HG03159 (cell line): ENCODE data around the gene FGGY.
"Not testable (repeated sequence)": the region's sequence is repeated elsewhere in the genome, so short reads cannot be mapped to it uniquely, and the experiment has no call there.

Experiments
- ATAC-seq: cut with Tn5 transposase; IDR thresholded peaks from one replicate; pipeline ENCODE4 v1.9.1; 2021; ENCODE audit warnings: mild to moderate bottlenecking, moderate library complexity; ENCODE audit not compliant: unreplicated experiment

FGGY gene

DNA sequence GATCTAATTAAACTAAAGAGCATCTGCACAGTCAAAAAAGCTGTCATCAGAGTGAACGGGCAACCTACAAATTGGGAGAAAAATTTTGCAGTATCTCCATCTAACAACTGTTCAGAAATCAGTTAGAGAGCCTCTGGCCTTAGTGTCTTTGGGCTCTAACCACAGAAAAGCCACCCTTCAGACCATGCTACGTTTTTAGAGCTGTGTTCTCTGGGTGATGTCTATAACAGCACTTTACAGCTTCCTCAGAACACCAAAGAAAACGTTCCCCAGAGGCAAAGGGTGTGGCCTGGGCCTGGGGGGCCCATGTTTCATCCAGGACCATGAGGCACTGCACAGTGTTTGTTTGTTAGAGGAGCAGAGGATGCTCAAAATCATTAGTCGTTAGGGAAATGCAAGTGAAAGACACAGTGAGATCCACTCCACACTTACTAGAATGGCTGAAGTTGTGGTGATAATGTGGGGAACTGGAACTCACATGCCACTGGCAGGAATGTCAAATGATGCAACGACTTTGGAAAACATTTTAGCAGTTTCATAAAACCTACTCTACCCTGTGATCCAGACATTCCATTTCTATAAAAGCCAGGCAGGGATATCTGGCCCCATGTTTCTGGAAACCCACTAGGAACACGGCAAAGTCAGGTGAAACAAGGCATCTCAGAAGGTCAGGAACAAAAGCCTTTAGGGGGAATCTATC, 267.4 kb downstream of the FGGY start:
- ATAC-seq, result no peak

DNA sequence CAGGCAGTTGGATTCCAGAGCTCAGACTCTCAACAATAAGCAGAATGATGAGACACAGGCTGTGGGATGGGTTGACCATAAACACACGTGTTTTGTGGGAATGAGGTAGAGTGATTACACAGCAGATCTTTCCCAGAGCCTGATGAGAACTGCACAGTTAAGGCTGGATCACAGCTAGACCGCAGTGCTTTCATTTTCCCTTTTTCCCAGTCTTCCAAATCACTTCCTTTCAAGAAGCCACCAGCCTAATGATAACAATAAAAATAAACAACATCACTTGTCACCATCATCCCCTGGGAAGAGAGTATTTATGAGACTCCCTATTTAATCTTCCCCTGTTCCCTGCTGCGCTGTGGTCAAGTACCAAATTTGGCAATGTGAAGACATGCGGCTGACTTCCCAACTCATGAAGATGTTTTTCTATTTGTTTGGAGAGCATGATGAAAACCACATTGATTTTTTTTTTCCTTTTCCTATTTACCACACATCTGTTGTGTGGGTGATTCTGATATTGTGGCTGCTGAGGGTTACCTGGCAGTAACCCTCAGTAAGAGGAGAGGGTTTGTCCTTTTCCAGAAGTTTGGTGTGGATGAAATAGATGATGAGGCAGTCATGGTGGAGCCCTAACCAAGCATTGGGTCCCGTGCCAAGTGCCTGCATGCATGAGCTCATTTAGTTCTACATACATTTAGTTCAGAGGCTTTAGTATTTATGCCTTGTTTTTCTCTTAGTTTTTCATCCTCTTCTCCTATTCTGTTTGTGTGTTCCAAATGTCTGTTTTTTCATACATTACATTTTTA, 268.9 kb downstream of the FGGY start:
- ATAC-seq, result no peak

DNA sequence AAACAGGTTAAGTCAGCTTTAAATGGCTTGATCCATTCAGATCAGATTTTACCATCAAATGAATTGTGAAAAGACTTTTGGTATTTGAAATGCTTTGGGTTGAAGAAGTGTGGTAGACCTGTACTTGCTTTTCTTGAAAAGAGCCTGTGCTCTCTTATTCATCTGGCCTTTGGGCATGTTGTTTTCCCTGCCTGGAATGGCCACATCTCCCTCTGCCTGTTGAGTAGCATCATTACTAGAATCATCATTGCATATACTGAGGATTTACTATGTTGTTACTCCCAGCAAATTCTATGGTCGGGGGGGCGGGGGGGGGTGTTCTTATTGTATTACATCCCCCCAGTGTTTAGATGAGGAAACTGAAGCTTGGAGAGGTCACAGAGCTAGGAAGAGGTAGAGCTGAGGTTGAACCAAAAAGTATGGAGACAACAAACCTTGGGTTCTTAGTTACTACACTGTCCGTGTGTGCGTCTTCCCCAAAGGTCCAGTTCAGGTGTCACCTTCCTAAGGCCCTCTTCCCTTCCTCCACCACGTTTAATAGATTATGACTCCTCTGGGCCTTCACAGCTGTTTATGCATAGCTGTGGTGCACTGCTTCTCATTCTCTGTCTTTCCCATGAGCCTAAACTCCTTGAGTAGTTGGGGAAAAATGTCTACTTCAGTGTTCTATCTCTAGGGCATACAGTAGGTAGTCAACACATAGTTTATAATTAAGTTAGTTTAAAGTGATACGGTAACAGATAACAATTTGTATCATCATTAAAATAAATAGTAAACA, 271.5 kb downstream of the FGGY start:
- ATAC-seq, result no peak

GRCh38 chr1:59569198-59569597, 272.3 kb downstream of the FGGY start:
- ATAC-seq, result no peak

DNA sequence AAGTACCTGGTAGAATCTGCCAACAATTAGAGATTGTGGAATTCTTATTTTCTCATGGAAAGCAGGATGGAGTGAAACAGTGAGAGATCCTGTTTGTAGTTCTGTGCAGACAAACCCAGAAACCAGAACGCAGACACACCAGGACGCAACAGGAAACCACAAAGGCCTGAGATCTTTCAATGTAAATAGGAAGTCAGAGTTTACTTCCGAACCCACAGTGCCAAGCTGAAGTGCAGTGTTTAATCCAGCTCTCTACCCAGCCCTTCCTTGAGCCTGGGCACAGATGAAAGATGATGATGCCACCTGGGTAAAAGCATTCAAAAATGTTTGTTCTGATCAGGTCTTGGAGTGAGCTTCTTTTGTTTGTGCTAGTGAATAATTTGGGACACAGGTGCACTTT, 273.6 kb downstream of the FGGY start:
- ATAC-seq, result peak; percentile 70

GRCh38 chr1:59574085-59574484, 277.2 kb downstream of the FGGY start:
- no peak for ATAC-seq

DNA sequence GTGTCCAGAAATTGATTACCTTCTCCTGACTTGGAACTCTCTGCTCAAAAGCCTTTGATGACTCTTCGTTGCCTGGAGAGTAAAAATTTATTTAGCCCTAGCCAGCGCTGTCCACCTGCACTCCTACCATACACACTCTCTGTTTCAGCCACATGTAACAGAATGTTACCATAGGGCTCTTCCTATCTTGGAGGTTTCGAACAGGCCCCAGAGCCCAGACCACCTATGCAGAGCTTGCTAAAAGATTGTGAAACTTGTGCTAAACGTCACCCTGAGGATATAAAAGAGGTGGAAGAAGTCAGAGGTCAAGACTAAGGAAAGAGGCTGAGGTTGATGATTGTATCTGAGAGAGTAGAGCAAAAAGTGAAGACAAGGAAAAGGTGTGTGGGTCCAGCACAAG, 280.9 kb downstream of the FGGY start:
- ATAC-seq, result no peak

DNA sequence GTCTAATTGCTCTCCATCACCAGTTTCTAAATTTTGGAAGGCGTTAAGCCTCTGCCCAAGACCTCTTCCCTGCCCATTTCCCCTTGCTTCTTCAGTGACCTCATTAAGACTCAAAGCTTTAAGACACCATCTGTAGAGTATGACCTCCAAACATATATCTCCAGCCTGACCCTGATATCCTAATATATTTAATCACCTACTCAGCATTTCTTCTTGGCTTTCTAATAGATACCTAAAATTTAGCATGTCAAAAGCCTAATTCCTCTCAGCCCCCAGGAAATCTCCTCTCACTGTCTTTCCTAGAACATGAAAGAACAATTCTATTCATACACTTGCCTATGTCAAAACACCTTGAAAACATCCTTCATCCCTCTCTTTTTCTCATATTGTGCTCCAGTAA, 282.3 kb downstream of the FGGY start:
- ATAC-seq, result no peak

DNA sequence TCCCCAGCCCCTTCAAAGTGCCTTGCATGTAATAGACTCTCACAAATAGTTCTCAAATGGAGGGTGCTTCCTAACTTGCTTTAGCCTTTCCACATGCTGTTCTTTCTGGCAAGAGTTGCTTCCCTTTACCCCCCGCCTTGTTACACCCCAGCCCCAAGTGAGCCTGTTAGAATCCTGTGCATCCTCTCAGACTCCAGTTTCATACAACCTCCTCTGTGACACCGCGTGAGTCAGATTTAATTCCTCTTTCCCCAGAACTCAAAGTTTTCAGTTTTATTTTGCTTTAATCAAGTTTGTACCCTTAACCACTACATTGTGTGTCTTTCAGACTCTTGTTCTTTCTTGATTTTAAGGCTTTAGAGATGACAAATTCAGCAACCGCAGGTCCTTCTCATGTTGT, 283.4 kb downstream of the FGGY start:
- ATAC-seq, result no peak

- ATAC-seq, result not testable (repeated sequence)
Observed at GRCh38 chr1:59592410-59592809, 295.5 kb downstream of the FGGY start.

DNA sequence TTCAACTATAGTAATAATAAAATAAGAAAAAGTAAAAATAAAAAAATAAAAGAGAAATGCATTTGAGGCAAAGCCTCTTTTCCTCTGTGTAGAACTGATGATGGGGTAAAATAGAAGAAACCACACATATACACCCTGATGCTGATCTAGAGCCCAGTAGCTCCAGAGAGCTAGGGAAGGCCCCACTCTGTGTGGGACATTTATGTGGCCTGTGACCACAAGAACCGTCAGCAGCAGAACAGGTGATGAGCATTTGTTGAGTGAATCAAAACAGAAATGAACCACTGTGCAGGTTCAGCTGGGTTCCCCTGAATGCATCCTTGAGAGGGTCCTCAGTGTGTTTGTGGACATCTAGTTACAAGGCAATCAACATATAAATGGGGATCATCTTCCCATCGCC, 296.0 kb downstream of the FGGY start:
- ATAC-seq, result no peak

DNA sequence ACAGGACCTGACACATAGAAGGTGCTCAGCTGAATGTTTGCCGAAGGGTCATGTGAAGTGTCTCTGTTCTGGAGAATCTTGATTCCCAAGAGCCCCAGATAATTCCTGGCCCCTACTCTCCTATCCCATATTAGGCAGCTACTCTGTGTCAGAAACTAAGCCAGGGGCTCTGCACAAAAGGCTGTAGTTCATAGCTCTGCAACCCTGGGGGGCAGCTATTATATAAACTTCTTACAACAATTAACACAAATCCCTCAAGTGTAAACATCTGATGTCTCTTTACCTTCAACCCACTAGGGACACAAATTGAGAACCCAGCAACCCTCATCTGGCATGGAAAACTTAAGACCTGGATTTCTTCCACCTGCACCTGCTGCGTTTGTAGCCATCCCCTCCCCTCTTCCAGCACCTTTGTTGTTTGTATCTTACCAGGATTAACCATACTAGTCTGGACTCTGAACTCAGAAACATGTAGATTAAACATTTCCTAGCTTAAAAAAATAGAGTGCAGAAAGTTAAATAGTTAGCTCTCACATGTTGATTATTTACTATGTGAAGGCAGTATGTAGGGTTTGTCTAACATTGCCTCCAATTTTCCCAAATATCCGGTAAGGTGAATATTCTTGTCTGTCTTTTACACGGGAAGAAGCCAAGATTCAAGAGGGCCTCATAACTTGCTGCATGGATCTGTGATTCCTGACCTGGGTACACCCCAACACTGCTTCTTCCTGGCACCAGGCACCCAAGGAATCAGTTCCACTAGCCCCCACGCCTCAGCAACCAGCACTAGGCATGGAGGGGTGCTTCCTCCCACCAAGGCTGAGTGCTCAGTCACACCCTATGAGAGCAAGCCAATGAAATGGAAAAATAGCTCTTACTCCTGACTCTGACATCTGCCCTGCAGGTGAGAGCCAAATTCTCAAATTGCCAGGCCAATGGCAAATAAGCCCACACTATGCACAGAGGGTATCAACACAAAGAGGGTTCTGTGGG, 297.2 kb downstream of the FGGY start:
- ATAC-seq, result no peak

- ATAC-seq, result no peak
Observed at GRCh38 chr1:59595774-59596173, 298.9 kb downstream of the FGGY start.

DNA sequence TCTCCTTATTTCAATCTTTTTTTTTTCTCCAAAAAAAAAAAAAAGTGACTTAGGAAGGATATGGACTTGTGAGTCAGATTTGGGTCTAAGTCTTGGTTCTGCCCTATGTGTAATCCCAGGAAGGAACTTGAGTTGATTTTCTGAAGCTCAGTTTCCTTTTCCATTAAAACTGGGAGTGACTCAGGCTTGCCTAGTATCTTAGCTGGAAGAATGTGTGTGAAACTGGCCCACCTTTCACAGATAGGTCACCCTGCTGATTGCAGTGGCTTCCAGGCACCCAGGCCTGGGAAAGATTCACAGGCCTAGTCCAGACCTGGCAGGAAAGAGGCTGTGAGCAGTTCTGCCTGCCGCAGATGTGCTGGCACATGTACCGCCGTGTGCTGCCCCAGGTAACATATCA, 299.5 kb downstream of the FGGY start:
- ATAC-seq, result no peak

DNA sequence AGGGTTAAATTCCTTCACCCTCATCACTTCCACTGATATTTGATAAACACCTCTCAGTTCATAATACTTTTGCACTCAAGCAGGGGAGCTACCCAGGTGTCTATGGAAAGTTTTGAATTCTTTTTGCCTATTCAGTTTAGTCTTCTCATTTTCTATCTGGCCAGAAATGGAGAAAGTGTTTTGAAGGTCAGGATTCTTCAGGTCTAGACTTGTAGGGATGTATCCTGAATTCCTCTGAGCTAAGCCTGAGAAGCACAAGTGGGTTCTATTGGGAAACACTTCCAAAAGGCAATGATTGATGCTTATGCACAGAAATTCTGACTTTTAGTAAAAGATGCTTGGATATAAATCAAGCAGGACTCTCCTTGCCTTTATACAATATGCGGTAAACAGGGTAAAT, 300.1 kb downstream of the FGGY start:
- ATAC-seq, result no peak

- ATAC-seq, result no peak
Observed at GRCh38 chr1:59597420-59598119, 300.7 kb downstream of the FGGY start.

DNA sequence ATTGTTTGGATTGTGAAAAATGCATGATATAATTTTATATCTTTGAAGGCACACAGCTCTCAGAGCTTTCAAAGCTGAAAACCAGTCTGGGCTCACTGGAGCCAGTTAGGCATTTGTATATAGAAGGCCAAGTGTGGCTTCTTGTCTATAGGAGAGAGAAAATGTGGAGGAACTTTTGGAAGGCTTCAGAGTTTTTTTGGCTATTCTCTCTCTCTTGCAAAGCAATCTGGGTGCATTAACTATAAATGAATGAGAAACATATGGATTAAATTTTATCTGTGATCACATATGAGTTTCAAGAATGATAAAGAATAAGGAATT, 301.2 kb downstream of the FGGY start:
- no peak for ATAC-seq

- no peak for ATAC-seq
Observed at GRCh38 chr1:59601041-59601441, 304.1 kb downstream of the FGGY start.

GRCh38 chr1:59601811-59602210, 304.9 kb downstream of the FGGY start:
- no peak for ATAC-seq

GRCh38 chr1:59604191-59604590, 307.3 kb downstream of the FGGY start:
- no peak for ATAC-seq
